Measurements from ENCODE around the gene CAPN7.

- TF ChIP-seq POLR2A (IDR thresholded peaks at IDR 0.05; ENCODE audit: low read depth, low read length) (0 out of 2 replicates have a peak, but pooled peaks have one; percentile 38), POLR2AphosphoS5 (IDR thresholded peaks at IDR 0.05; ENCODE audit: low read depth, low read length) (no peak)
These were observed 54.5 kb downstream of the CAPN7 start for GRCh38 chr3:15260531-15260930.
